Activated naive CD4-positive, alpha-beta T cell treated with anti-CD3 and anti-CD28 coated beads for 36 hours (primary cell): ENCODE results near the gene TBX4. TPM values are rescaled to one million over a fixed set of nuclear protein-coding genes. Genes with fewer than 3 reads are reported as not detected.
"Not testable (repeated sequence)": the region's sequence is repeated elsewhere in the genome, so short reads cannot be mapped to it uniquely, and the experiment has no call there.

Experiments used
- CTCF ChIA-PET: fragments of 350-600 bp; sonication (Branson Sonifier 250); formaldehyde crosslinking; loops from one replicate; lab custom pipeline; 2021; ENCODE audit warnings: antibody characterized with exemption; lab: Charles Lee
- DNase-seq: peaks from one replicate; pipeline ENCODE4 v3.0.0-alpha.2; 2020
- H3K27ac Mint-ChIP-seq: one replicate; pipeline ENCODE4 v1.8.0; 2021; ENCODE audit warnings: mild to moderate bottlenecking, mixed read lengths
- H3K27me3 Mint-ChIP-seq: one replicate; pipeline ENCODE4 v1.8.0; 2021; ENCODE audit warnings: low read depth, mixed read lengths
- H3K36me3 Mint-ChIP-seq: one replicate; pipeline ENCODE4 v1.8.0; 2021; ENCODE audit warnings: low read depth, mixed read lengths
- H3K4me1 Mint-ChIP-seq: one replicate; pipeline ENCODE4 v1.8.0; 2021; ENCODE audit warnings: low read depth, mixed read lengths
- H3K4me3 Mint-ChIP-seq: one replicate; pipeline ENCODE4 v1.8.0; 2021; ENCODE audit warnings: mild to moderate bottlenecking, moderate library complexity, mixed read lengths
- H3K9me3 Mint-ChIP-seq: one replicate; pipeline ENCODE4 v1.8.0; 2021; ENCODE audit warnings: mixed read lengths
- intact Hi-C: fragments of 100-400 bp; cut with micrococcal nuclease; formaldehyde crosslinking; loops from one replicate; pipeline ENCODE4 v1.15.1; 2023
- total RNA-seq, 2 experiments: library from RNA; stranded (reverse); gene quantifications; one replicate each; pipeline ENCODE4 v1.2.3, GENCODE V29; 2021

Gene TBX4
- total RNA-seq, 2 experiments from 2014 or later = not detected

GRCh38 chr17:61488878-61489718, 36.9 kb downstream of the TBX4 start:
- no peak for DNase-seq
- intact Hi-C loops = no loop called here
- Mint-ChIP-seq H3K27ac (no peak overlapping the region), H3K4me3 (no peak overlapping the region), H3K9me3 (no peaks in the 10 kb centered on the region), H3K36me3 (no peaks in the 10 kb centered on the region), H3K27me3 (no peaks in the 10 kb centered on the region), H3K4me1 (no peaks in the 10 kb centered on the region)
- CTCF ChIA-PET = no interaction called here

GRCh38 chr17:61489719-61490490, 37.7 kb downstream of the TBX4 start:
- Mint-ChIP-seq H3K4me1 (no peaks in the 10 kb centered on the region), H3K36me3 (no peaks in the 10 kb centered on the region)
- intact Hi-C loops = no loop called here

GRCh38 chr17:61490540-61490975, 38.3 kb downstream of the TBX4 start:
- Mint-ChIP-seq H3K9me3 (no peaks in the 10 kb centered on the region), H3K4me1 (no peaks in the 10 kb centered on the region), H3K36me3 (no peaks in the 10 kb centered on the region), H3K4me3 (no peak overlapping the region), H3K27ac (no peak overlapping the region), H3K27me3 (no peaks in the 10 kb centered on the region)
- intact Hi-C loops = no loop called here
- CTCF ChIA-PET = no interaction called here
- DNase-seq = no peak

More at GRCh38 chr17:61489719-61490490, 37.7 kb downstream of the TBX4 start:
- H3K4me3 Mint-ChIP-seq = no peak overlapping the region
- H3K27ac Mint-ChIP-seq = no peak overlapping the region
- CTCF ChIA-PET = no interaction called here
- DNase-seq = no peak
- no peaks in the 10 kb centered on the region for H3K27me3 Mint-ChIP-seq
- H3K9me3 Mint-ChIP-seq = no peaks in the 10 kb centered on the region

- Mint-ChIP-seq H3K27me3 (no peaks in the 10 kb centered on the region), H3K9me3 (no peaks in the 10 kb centered on the region), H3K27ac (no peak overlapping the region), H3K36me3 (no peaks in the 10 kb centered on the region), H3K4me1 (no peaks in the 10 kb centered on the region), H3K4me3 (no peak overlapping the region)
- DNase-seq = no peak
- intact Hi-C loops = no loop called here
- CTCF ChIA-PET = no interaction called here
Observed at GRCh38 chr17:61491981-61492380, 39.8 kb downstream of the TBX4 start.

GRCh38 chr17:61492759-61493526, 40.7 kb downstream of the TBX4 start:
- Mint-ChIP-seq H3K4me3 (no peak overlapping the region), H3K4me1 (no peaks in the 10 kb centered on the region), H3K27me3 (no peaks in the 10 kb centered on the region), H3K27ac (no peak overlapping the region), H3K36me3 (no peaks in the 10 kb centered on the region), H3K9me3 (no peaks in the 10 kb centered on the region)
- no peak for DNase-seq
- CTCF ChIA-PET = no interaction called here
- intact Hi-C loops = no loop called here

GRCh38 chr17:61493830-61494324, 41.7 kb downstream of the TBX4 start:
- H3K4me1 Mint-ChIP-seq, H3K36me3 Mint-ChIP-seq, H3K27me3 Mint-ChIP-seq, intact Hi-C loops, DNase-seq, H3K9me3 Mint-ChIP-seq, CTCF ChIA-PET, H3K27ac Mint-ChIP-seq, H3K4me3 Mint-ChIP-seq: not testable (repeated sequence)

GRCh38 chr17:61494325-61495160, 42.3 kb downstream of the TBX4 start:
- Mint-ChIP-seq H3K9me3 (no peaks in the 10 kb centered on the region), H3K36me3 (no peaks in the 10 kb centered on the region), H3K27ac (no peak overlapping the region), H3K27me3 (no peaks in the 10 kb centered on the region), H3K4me3 (no peak overlapping the region), H3K4me1 (no peaks in the 10 kb centered on the region)
- intact Hi-C loops = no loop called here
- no peak for DNase-seq
- CTCF ChIA-PET = no interaction called here

- CTCF ChIA-PET = no interaction called here
- no peak overlapping the region for H3K27ac Mint-ChIP-seq
- no peak for DNase-seq
Observed at GRCh38 chr17:61495161-61495857, 43.1 kb downstream of the TBX4 start.

GRCh38 chr17:61496174-61496956, 44.1 kb downstream of the TBX4 start:
- H3K9me3 Mint-ChIP-seq = no peaks in the 10 kb centered on the region
- H3K27ac Mint-ChIP-seq = no peak overlapping the region
- CTCF ChIA-PET = interaction anchor here (1.1 kb wide), 1 partner anchor 55 kb away, joined by 4 read pairs; no protein-coding TSS in a partner anchor
- no peaks in the 10 kb centered on the region for H3K36me3 Mint-ChIP-seq
- no peak overlapping the region for H3K4me3 Mint-ChIP-seq
- H3K27me3 Mint-ChIP-seq = no peaks in the 10 kb centered on the region
- no peak for DNase-seq
- intact Hi-C loops = no loop called here
- H3K4me1 Mint-ChIP-seq = no peaks in the 10 kb centered on the region

More at GRCh38 chr17:61495161-61495857, 43.1 kb downstream of the TBX4 start:
- no peaks in the 10 kb centered on the region for H3K4me1 Mint-ChIP-seq
- no peaks in the 10 kb centered on the region for H3K27me3 Mint-ChIP-seq
- intact Hi-C loops = no loop called here
- no peak overlapping the region for H3K4me3 Mint-ChIP-seq
- no peaks in the 10 kb centered on the region for H3K9me3 Mint-ChIP-seq
- no peaks in the 10 kb centered on the region for H3K36me3 Mint-ChIP-seq

GRCh38 chr17:61496957-61497653, 44.9 kb downstream of the TBX4 start:
- Mint-ChIP-seq H3K4me1 (no peaks in the 10 kb centered on the region), H3K9me3 (no peaks in the 10 kb centered on the region), H3K27ac (no peak overlapping the region), H3K4me3 (no peak overlapping the region), H3K27me3 (no peaks in the 10 kb centered on the region), H3K36me3 (no peaks in the 10 kb centered on the region)
- no peak for DNase-seq
- intact Hi-C loops = no loop called here
- CTCF ChIA-PET = interaction anchor here (1.1 kb wide), 1 partner anchor 54 kb away, joined by 4 read pairs; no protein-coding TSS in a partner anchor
